ENCODE measurements around the gene SLC25A12. TPM values are rescaled to one million over a fixed set of nuclear protein-coding genes. Genes with fewer than 3 reads are reported as not detected.

The SLC25A12 gene
- total and polyA plus RNA-seq, 2 of the 13 experiments (the other 11 are each of a cell fraction or from before 2014, with no cell fraction given) = 8.1 to 15.9 TPM

DNA sequence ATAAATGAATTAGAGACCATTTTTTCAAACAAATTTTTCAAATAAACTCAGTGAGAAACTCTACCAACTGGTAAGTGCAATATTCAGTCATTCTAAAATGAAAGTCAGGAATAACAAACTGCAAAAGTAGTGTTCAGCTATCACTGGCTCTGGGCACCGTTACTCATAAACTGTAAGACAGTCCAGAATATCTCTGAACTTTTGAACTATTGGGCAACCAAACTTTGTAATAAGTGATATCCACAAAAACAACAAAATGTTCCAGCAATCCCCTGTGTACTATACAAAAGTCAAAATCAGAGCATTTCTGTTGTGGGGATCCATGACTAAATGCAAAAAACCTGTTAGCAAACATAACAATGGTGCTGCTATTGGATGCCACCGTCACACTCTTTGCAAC, 56.3 kb downstream of the SLC25A12 start (continued):
- TF ChIP-seq, protein P1, sequence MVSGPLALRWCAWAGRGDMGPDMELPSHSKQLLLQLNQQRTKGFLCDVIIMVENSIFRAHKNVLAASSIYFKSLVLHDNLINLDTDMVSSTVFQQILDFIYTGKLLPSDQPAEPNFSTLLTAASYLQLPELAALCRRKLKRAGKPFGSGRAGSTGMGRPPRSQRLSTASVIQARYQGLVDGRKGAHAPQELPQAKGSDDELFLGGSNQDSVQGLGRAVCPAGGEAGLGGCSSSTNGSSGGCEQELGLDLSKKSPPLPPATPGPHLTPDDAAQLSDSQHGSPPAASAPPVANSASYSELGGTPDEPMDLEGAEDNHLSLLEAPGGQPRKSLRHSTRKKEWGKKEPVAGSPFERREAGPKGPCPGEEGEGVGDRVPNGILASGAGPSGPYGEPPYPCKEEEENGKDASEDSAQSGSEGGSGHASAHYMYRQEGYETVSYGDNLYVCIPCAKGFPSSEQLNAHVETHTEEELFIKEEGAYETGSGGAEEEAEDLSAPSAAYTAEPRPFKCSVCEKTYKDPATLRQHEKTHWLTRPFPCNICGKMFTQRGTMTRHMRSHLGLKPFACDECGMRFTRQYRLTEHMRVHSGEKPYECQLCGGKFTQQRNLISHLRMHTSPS (CRISPR knock-in tag; IDR thresholded peaks at IDR 0.05; ENCODE audit: low read depth) = no peak
- peak; percentile 79 for TF ChIP-seq CEBPG (CRISPR knock-in tag; IDR thresholded peaks at IDR 0.05)
- TF ChIP-seq CBX2 (IDR thresholded peaks at IDR 0.05; ENCODE audit: low read depth, low read length) = no peak
- TF ChIP-seq CBX2 (CRISPR knock-in tag; IDR thresholded peaks at IDR 0.05; ENCODE audit: low read depth) = no peak
- TF ChIP-seq, protein P2, sequence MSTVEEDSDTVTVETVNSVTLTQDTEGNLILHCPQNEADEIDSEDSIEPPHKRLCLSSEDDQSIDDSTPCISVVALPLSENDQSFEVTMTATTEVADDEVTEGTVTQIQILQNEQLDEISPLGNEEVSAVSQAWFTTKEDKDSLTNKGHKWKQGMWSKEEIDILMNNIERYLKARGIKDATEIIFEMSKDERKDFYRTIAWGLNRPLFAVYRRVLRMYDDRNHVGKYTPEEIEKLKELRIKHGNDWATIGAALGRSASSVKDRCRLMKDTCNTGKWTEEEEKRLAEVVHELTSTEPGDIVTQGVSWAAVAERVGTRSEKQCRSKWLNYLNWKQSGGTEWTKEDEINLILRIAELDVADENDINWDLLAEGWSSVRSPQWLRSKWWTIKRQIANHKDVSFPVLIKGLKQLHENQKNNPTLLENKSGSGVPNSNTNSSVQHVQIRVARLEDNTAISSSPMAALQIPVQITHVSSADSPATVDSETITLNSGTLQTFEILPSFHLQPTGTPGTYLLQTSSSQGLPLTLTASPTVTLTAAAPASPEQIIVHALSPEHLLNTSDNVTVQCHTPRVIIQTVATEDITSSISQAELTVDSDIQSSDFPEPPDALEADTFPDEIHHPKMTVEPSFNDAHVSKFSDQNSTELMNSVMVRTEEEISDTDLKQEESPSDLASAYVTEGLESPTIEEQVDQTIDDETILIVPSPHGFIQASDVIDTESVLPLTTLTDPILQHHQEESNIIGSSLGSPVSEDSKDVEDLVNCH (CRISPR knock-in tag; IDR thresholded peaks at IDR 0.05) = no peak
- TF ChIP-seq ZEB1 (IDR thresholded peaks at IDR 0.05; ENCODE audit: insufficient replicate concordance, low read depth) = no peak
- TF ChIP-seq ZFP41 (CRISPR knock-in tag; IDR thresholded peaks at IDR 0.05; ENCODE audit: borderline replicate concordance) = no peak
- TF ChIP-seq ARNTL (CRISPR knock-in tag; IDR thresholded peaks at IDR 0.05) = no peak
- TF ChIP-seq, protein P3, sequence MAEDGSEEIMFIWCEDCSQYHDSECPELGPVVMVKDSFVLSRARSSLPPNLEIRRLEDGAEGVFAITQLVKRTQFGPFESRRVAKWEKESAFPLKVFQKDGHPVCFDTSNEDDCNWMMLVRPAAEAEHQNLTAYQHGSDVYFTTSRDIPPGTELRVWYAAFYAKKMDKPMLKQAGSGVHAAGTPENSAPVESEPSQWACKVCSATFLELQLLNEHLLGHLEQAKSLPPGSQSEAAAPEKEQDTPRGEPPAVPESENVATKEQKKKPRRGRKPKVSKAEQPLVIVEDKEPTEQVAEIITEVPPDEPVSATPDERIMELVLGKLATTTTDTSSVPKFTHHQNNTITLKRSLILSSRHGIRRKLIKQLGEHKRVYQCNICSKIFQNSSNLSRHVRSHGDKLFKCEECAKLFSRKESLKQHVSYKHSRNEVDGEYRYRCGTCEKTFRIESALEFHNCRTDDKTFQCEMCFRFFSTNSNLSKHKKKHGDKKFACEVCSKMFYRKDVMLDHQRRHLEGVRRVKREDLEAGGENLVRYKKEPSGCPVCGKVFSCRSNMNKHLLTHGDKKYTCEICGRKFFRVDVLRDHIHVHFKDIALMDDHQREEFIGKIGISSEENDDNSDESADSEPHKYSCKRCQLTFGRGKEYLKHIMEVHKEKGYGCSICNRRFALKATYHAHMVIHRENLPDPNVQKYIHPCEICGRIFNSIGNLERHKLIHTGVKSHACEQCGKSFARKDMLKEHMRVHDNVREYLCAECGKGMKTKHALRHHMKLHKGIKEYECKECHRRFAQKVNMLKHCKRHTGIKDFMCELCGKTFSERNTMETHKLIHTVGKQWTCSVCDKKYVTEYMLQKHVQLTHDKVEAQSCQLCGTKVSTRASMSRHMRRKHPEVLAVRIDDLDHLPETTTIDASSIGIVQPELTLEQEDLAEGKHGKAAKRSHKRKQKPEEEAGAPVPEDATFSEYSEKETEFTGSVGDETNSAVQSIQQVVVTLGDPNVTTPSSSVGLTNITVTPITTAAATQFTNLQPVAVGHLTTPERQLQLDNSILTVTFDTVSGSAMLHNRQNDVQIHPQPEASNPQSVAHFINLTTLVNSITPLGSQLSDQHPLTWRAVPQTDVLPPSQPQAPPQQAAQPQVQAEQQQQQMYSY (CRISPR knock-in tag; IDR thresholded peaks at IDR 0.05) = no peak
- TF ChIP-seq HNF4A (CRISPR knock-in tag; IDR thresholded peaks at IDR 0.05) = peak; percentile 70
- no peak for TF ChIP-seq GFI1 (CRISPR knock-in tag; IDR thresholded peaks at IDR 0.05; ENCODE audit: borderline replicate concordance)
- TF ChIP-seq, protein P4, sequence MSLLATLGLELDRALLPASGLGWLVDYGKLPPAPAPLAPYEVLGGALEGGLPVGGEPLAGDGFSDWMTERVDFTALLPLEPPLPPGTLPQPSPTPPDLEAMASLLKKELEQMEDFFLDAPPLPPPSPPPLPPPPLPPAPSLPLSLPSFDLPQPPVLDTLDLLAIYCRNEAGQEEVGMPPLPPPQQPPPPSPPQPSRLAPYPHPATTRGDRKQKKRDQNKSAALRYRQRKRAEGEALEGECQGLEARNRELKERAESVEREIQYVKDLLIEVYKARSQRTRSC (CRISPR knock-in tag; IDR thresholded peaks at IDR 0.05; ENCODE audit: low read depth) = no peak
- no peak for TF ChIP-seq ZNF781 (CRISPR knock-in tag; IDR thresholded peaks at IDR 0.05; ENCODE audit: borderline replicate concordance, not compliant biosample characterization)
- TF ChIP-seq ZNF20 (CRISPR knock-in tag; IDR thresholded peaks at IDR 0.05) = no peak
- no peak for TF ChIP-seq MED8 (CRISPR knock-in tag; IDR thresholded peaks at IDR 0.05; ENCODE audit: insufficient replicate concordance)
- no peak for TF ChIP-seq ZNF780A (CRISPR knock-in tag; IDR thresholded peaks at IDR 0.05)
- no peak for TF ChIP-seq TOE1 (CRISPR knock-in tag; IDR thresholded peaks at IDR 0.05)
- TF ChIP-seq ZNF558 (CRISPR knock-in tag; IDR thresholded peaks at IDR 0.05; ENCODE audit: borderline replicate concordance) = no peak
- TF ChIP-seq MED1 (CRISPR knock-in tag; IDR thresholded peaks at IDR 0.05) = no peak
- no peak for TF ChIP-seq TBX2 (CRISPR knock-in tag; IDR thresholded peaks at IDR 0.05; ENCODE audit: borderline replicate concordance)
- TF ChIP-seq CBFB (CRISPR knock-in tag; IDR thresholded peaks at IDR 0.05) = no peak
- TF ChIP-seq, protein P5, sequence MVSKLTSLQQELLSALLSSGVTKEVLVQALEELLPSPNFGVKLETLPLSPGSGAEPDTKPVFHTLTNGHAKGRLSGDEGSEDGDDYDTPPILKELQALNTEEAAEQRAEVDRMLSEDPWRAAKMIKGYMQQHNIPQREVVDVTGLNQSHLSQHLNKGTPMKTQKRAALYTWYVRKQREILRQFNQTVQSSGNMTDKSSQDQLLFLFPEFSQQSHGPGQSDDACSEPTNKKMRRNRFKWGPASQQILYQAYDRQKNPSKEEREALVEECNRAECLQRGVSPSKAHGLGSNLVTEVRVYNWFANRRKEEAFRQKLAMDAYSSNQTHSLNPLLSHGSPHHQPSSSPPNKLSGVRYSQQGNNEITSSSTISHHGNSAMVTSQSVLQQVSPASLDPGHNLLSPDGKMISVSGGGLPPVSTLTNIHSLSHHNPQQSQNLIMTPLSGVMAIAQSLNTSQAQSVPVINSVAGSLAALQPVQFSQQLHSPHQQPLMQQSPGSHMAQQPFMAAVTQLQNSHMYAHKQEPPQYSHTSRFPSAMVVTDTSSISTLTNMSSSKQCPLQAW (CRISPR knock-in tag; IDR thresholded peaks at IDR 0.05) = no peak
